C4-2B (cell line): ENCODE data around the gene RTP5.

Source experiments
- CTCF ChIP-seq: fragments of 450-650 bp; conservative IDR thresholded peaks from 2 replicates; pipeline ENCODE4 v1.5.1; 2017; ENCODE audit warnings: mild to moderate bottlenecking
- ZFX ChIP-seq: fragments of 450-650 bp; IDR thresholded peaks from 2 replicates; pipeline ENCODE4 v1.6.1; 2017

DNA sequence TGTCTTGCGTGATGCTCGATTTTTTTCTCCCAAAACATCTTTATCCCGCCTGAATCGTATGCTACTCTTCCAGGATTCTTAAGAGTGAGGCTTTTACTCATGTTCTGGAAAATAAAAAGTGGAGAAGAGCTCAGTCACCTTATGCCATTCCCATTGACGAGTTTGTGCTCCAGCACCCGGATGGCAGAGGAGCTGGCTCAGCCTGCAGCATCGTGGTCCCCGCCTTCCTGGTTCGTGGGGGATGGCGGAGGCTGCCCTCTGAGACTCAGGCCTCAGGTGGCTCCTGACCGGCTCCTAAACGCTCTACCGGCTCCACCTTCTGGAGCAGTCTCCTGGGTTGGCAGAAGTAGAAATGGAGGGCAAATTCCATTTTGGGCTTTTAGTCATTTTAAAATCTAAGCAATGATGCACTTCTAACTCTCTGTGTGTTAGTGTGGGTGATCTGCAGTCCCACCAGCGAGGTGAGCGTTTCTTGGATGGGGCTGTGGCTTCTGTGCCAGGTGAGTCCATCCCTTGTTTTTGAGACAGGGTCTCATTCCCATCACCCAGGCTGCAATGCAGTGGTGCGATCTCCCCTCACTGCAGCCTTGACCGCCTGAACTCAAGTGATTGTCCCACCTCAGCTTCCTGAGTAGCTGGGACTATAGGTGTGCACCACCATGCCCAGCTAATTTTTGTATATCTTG is 27.8 kb downstream of the RTP5 start:
- TF ChIP-seq CTCF (no peak), ZFX (no peak)
